NCI-H524 treated with DMSO at 0.1 percent for 48 hours (cell line): ENCODE results near the gene UROS.

Experiments
- DNase-seq: peaks from one replicate; lab custom pipeline; 2025; lab: John Stamatoyannopoulos, UW

UROS gene

GRCh38 chr10:125788156-125789034 lies 34.7 kb downstream of the UROS start:
- no peak for DNase-seq

DNA sequence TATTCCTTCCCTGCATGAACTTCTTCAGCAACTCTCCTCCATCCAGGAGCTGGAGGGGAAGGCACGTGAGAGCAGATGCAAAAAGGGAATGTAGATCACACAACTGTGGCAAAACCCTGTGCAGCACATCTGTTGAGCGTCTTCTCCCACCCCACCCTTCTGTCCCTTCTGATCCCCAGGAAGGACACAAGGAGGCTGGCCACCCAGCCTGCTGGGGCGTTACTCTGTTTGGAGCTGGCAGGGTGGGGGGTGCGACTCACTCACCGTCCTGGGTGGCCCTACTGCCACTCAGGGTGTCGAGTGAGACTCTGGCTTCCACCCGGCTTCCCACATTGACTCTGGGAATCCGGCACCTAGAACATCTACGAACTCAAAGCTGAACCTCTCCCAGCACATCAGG lies 37.3 kb downstream of the UROS start:
- no peak for DNase-seq

- DNase-seq, result no peak
These were observed 39.1 kb downstream of the UROS start for GRCh38 chr10:125783957-125784356.

DNA sequence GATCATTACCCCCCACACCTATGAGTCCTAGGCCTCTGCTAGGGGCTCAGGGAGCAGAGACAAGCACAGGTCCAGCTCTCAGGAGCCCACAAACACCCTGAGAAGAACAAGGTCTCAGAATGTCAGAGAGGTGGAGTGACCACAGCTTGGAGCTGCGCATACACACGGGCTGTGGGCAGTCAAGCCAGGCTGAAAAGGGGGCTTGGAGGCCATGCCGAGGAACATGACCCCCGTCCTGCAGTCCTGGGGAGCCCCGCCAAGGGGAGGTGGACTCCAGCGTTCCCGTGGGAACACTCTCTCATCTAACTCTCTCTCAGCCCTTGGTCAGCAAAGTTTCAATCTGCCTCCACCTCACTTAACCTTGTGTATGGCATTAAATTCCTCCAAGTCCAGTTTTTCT lies 39.6 kb downstream of the UROS start:
- no peak for DNase-seq

DNA sequence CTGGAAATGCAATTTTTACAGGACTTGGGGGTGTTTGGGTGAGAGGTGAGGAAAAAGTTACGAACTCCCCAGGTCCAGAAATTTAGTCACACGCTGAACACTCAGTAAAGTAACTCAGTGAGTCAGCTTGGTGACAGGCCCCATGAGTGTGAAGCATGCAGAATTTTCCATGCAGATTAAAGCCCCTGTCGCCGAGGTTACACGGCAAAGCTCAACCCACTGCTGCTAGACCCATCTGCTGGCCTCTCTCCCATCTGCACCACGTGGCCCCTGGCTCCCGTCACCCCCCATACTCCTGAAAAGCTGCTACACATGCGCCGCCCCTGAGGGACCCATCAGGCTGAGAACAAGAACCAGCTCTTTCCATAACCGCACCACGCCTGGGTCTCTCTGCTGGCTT lies 40.4 kb downstream of the UROS start:
- no peak for DNase-seq

- no peak for DNase-seq
These were observed 41.0 kb downstream of the UROS start for GRCh38 chr10:125782054-125782453.

GRCh38 chr10:125781374-125781773 lies 41.7 kb downstream of the UROS start:
- no peak for DNase-seq

- DNase-seq, result no peak
These were observed 43.4 kb downstream of the UROS start for GRCh38 chr10:125779403-125780327.

- no peak for DNase-seq
These were observed 44.5 kb downstream of the UROS start for GRCh38 chr10:125778556-125778955.

DNA sequence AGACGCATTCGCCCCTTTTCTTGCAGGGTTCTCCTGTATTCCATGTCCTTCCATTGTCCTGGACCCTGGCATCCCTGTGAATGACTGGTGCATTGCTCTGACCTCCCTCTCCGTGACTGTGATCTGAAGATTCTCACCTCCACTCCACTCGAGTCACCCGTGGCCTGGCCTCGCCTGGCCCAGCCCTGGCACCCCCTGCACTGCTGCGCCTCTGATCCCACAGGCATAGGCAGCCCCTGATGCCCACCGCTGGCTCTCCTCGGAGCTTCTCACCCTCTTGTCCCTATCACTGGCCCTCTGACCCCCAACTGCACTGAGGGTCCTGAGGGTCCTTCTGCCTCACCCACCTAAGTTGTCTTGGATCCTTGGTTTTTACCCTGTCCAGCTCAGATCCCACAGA lies 45.3 kb downstream of the UROS start:
- no peak for DNase-seq

DNA sequence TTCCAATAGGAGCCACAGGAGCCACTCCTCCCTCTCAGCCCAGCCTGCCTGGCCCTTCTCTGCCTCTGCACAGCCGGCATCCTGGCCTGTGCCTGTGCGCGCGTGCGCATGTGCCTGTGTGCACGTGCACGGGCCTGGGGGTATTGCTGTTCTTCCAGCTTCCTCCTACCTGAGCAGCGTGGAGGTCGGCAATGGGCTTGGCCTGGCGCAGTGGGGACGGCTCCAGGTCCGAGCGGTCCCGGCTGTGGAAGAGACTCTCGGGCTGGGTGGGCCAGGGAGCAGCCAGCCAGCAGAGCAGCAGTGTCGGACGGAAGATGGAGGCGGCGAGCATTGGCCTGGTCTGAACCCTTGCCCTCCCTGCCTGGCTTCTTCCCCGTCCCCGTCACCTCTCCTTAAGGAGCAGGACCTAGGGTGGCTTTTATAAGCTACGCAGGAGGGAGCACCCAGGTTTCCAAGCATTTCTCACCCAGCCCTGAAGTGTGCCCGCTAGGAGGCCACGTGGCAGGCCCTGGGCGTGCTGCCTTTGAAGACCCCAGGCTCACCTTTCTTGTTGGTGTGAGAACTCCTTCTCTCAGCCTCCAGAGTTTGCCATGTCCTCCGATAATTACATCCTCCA lies 47.5 kb downstream of the UROS start, which contains the start of gene MMP21:
Gene MMP21, minus strand, starts transcription at position 331 of the 616 bp plus-strand sequence. Its CDS starts 0 bp downstream, at position 331.
- no peak for DNase-seq

DNA sequence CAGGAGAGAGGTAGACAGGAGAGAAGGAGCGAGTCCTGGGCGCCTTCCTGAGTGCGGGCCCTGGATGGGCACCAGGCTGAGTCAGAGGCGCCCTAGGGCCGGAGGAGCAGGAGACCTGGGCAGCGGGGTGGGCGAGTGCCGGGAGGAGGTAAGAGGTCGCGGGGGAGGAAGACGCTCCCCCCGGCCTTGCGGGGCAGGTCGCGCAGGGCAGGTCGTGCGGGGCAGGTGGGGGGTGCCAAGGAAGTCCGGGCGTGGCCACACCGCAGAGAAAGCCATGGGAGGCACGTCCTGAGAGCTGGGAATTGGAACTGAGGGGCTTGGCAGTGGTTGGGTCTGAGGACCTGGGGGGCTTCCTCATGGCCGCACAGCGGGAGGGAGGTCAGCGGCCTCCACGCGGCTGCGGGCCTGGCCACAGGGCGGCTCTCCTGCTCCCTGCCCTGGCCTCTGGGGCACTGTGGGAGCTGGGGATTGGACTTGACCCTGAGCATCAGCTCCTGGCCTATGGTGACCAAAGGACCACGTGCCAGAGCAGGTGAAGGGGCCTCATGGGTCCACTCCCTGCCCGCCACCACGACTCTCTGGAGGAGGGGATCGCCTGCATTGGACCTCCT lies 48.4 kb downstream of the UROS start:
- DNase-seq, result no peak

- no peak for DNase-seq
These were observed 49.1 kb downstream of the UROS start for GRCh38 chr10:125773687-125774543.

DNA sequence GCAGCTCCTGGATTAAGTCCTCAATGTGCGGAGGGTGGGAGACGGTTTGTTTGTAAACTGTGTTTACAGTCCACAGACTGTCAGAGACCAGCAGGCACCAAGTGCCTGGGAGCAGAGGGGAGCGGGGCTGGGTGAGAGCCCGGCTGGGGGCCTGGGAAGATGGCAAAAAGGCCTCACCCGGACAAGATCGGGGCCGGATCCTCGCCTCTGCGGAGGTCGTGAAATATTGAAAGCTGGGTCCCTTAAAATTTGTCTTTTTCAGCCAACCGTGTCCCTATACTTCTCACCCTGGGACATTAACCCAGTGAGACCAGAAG lies 50.2 kb downstream of the UROS start:
- no peak for DNase-seq

- no peak for DNase-seq
These were observed 50.8 kb downstream of the UROS start for GRCh38 chr10:125772112-125772863.

- DNase-seq, result no peak
These were observed 52.2 kb downstream of the UROS start for GRCh38 chr10:125770844-125771243.

GRCh38 chr10:125769175-125769574 lies 53.9 kb downstream of the UROS start:
- no peak for DNase-seq

- no peak for DNase-seq
These were observed 54.7 kb downstream of the UROS start for GRCh38 chr10:125768219-125768855.

- DNase-seq, result no peak
These were observed 56.5 kb downstream of the UROS start for GRCh38 chr10:125766511-125766910.

DNA sequence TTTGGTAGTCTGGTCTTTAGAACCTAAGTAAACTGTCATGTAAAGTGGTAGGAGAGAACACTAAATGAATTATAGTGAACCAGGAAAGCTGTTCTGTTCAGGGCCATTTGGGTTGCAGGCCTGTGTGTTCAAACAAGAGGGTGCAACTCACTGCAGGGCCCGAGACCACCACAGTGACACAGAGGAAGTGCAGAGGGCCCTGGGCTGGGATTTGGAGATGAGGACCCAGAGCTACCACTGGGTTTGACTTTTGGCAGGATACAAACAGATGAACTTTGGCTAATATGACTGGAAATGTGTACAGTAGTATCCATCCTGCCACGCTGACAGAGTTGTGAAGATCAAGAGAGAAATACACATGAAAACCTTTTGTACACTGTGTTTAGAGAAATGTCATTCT lies 57.2 kb downstream of the UROS start:
- no peak for DNase-seq
